ENCODE data around the gene GAREM2.

GRCh38 chr2:26136451-26136850 is 36.4 kb upstream of the GAREM2 start:
- TF ChIP-seq POLR2A (IDR thresholded peaks at IDR 0.05) (no peak), CTCF (IDR thresholded peaks at IDR 0.05) (no peak)
